OCI-LY1 (cell line): ENCODE measurements around the gene TP53AIP1.

Source experiments
- CTCF ChIP-seq: fragments of 200-600 bp; sonication (generic), shearing (Covaris generic); IDR thresholded peaks from 2 replicates; pipeline ENCODE4 v1.5.1; 2017; ENCODE audit warnings: mild to moderate bottlenecking, antibody characterized with exemption, low read length, moderate library complexity, mixed read lengths
- EZH2 ChIP-seq: fragments of 200-600 bp; sonication (generic), shearing (Covaris generic); IDR thresholded peaks from 2 replicates; pipeline ENCODE4 v1.8.0; 2017; ENCODE audit warnings: borderline replicate concordance, mixed run types, mild to moderate bottlenecking, antibody characterized with exemption, low read length, moderate library complexity, mixed read lengths

- no peak for TF ChIP-seq EZH2
- TF ChIP-seq CTCF: no peak
Measured at GRCh38 chr11:128904656-128905344, 37.9 kb downstream of the TP53AIP1 start.
